GM18867 (cell line): ENCODE measurements around the gene SOAT2.

Experiments used
- ATAC-seq: cut with Tn5 transposase; IDR thresholded peaks from one replicate; pipeline ENCODE4 v1.9.1; 2021; ENCODE audit warnings: mild to moderate bottlenecking, moderate library complexity; ENCODE audit not compliant: unreplicated experiment

The SOAT2 gene, protein sequence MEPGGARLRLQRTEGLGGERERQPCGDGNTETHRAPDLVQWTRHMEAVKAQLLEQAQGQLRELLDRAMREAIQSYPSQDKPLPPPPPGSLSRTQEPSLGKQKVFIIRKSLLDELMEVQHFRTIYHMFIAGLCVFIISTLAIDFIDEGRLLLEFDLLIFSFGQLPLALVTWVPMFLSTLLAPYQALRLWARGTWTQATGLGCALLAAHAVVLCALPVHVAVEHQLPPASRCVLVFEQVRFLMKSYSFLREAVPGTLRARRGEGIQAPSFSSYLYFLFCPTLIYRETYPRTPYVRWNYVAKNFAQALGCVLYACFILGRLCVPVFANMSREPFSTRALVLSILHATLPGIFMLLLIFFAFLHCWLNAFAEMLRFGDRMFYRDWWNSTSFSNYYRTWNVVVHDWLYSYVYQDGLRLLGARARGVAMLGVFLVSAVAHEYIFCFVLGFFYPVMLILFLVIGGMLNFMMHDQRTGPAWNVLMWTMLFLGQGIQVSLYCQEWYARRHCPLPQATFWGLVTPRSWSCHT

DNA sequence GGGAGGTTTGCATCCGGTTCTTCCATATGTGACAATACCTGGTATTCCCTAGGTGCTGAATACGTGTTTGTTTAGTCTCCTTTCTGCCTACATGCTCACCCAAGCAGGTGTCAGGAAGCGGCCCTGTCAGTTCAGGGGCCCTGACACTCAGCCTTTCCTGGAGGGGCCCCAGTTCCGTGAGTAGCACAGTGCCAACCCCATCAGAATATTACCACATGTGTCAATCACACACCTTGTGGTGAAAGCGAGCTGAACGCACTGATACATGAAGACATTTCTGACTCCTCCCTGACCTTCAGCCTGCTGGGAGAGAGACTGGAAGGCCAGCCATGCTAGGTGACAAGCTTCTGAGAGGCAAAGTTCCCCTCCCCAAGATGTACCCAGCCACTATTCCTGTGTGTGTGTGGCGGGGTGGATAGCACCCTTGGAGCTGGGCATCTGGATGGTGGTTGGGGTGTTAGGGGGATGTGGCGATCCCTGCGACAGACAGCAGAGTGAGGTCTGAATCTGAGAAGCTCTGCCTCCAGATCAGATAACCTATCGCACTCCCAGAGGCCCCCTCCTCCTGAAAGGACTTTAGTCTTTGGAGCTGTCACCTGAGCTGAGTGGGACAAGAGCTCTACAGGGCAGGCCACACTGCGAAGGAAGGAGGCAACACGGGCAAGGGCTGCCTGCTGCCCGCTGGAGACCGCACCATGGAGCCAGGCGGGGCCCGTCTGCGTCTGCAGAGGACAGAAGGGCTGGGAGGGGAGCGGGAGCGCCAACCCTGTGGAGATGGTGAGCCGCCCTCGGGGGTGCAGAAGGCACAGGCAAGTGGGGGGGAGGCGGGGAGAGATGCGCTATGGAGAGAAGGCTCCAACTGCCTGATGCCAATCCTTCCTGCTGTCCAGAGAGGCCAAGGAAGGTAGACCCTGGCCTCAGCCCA, at the start of gene SOAT2:
Gene SOAT2 (plus strand): TSS at position 604 of the 925 bp plus-strand sequence. CDS start 92 bp downstream, at position 696.
- ATAC-seq, result peak; percentile 67

DNA sequence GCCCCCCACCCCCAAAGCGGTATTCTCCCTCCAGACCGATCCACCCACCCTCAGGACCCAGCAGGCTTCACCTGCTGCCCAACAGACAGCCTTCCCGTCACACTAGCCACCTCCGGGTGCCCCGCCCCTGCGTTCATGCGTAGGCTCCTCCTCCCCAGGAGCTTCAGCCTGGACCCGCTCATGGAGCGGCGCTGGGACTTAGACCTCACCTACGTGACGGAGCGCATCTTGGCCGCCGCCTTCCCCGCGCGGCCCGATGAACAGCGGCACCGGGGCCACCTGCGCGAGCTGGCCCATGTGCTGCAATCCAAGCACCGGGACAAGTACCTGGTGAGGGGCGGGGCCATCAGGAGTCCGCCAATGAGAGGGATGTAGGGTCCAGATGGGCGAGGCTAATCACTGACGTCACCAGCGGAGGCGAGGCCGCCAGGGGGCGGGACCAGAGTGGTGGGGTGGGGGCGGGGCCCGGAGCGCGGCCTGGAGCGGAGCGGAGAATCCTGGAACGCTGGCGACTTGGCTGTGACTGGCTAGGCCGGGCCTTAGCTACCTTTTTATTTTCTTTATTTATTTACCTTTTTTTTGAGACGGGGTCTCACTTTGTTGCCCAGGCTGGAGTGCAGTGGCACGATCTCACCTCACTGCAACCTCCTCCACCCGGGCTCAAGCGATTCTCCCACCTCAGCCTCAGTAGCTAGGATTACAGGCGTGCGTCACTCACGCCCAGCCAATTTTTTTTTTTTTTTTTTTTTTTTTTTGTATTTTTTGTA, 49.0 kb upstream of the SOAT2 start:
- ATAC-seq, result peak; percentile 94

DNA sequence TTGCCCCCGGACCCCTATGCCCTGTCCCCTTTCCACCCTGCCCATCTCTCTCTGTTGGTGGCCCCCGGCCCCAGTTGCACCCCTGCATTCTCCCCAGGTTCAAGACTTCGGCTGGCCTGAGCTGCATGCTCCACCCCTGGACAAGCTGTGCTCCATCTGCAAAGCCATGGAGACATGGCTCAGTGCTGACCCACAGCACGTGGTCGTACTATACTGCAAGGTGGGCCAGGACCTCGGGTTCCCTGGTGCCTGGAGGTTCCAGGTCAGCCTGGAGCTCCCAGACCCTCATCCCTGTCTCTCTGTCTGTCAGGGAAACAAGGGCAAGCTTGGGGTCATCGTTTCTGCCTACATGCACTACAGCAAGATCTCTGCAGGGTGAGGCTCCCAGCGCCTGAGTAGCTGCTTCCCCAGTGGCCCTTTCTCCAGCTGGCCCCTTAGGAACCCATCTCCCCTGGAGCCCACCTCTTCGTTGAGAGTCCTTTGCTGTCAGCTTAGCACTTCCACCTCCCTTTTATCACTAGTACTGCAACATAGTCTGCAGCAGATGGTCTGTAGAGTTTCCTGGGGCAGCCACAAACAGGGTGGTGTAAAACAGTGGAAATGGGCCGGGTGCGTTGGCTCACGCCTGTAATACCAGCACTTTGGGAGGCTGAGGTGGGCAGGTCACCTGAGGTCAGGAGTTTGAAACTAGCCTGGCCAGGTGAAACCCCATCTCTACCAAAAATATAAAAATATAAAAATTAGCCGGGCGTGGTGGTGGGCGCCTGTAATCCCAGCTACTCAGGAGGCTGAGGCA, 47.6 kb upstream of the SOAT2 start:
- no peak for ATAC-seq

DNA sequence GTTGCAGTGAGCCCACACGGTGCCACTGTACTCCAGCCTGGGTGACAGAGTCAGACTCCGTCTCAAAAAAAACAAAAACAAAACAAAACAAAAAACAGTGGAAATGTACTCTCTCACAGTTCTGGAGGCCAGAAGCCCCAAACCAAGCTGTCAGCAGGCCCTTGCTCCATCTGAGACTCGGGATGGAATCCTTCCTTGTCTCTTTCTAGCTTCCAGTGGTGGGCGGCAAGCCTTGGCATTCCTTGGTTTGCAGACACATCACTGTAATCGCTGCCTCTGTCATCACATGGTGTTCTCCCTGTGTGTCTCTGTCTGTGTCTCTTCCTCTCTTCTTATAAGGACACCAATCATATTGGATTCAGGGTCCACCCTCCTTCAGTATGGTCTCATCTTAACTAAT, 47.0 kb upstream of the SOAT2 start:
- ATAC-seq, result no peak

- ATAC-seq, result no peak
Measured at GRCh38 chr12:53056901-53057300, 46.4 kb upstream of the SOAT2 start.

DNA sequence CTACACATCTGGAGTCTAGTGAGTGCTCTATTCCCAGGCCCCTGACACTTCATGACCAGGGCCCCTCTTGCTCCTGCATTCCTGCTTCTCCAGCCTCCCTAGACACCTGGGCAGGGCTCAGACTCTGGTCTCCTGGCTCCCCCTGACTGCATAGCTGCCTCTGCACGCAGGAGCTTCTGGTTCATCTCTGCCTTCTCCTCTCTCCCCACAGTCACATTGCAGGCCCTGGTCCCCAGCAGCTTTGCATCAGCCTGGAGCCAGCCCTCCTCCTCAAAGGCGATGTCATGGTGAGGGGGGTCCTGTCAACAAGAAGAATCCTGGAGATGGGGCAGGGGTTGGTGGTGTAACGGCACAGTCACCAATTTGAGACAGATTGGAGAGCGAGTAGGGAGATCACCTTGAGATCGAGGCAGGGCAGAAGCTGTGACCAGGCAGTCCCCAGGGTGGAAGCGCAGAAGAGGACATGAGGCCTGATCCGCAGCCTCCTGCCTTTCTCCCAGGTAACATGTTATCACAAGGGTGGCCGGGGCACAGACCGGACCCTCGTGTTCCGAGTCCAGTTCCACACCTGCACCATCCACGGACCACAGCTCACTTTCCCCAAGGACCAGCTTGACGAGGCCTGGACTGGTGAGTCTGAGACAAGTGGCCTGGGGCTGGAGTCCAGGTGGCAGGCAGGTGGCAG, 45.3 kb upstream of the SOAT2 start:
- ATAC-seq, result no peak

- ATAC-seq, result no peak
Measured at GRCh38 chr12:53058674-53059433, 44.4 kb upstream of the SOAT2 start.

- ATAC-seq, result no peak
Measured at GRCh38 chr12:53059434-53060063, 43.7 kb upstream of the SOAT2 start.

GRCh38 chr12:53060064-53060720, 43.1 kb upstream of the SOAT2 start:
- ATAC-seq, result no peak

DNA sequence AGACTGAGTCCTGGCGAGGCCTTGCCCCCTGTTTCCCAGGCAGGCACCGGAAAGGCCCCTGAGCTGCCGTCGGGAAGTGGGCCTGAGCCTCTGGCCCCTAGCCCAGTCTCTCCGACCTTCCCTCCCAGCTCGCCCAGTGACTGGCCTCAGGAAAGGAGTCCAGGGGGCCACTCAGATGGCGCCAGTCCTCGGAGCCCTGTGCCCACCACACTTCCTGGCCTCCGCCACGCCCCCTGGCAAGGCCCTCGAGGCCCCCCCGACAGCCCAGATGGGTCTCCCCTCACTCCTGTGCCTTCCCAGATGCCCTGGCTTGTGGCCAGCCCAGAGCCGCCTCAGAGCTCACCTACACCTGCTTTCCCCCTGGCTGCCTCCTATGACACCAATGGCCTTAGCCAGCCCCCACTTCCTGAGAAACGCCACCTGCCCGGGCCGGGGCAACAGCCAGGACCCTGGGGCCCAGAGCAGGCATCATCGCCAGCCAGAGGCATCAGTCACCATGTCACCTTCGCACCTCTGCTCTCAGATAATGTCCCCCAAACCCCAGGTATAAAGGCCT, 42.5 kb upstream of the SOAT2 start:
- no peak for ATAC-seq

DNA sequence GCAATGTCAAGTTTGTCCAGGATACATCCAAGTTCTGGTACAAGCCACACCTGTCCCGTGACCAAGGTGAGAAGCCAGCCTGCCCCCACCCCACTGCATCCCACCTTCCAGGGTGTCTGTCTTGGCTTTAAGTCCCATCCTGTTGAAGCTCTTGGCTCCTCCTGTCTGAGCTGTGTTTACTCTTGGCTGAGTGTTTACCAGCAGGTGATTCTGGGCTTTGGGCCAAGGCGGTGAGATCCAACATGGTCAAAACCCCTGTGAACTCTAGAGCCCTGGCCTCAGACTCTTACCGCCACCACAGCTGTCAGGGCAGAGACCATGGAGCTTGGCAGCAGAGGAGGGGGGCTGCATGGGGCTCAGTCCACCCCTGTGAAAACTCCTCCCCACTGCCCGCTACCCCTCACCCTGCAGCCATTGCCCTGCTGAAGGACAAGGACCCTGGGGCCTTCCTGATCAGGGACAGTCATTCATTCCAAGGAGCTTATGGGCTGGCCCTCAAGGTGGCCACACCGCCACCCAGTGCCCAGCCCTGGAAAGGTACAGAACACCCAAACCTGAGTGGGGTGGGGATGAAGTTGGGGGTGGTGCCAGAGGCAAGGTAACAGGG, 41.8 kb upstream of the SOAT2 start:
- ATAC-seq, result no peak

GRCh38 chr12:53062011-53062961, 41.0 kb upstream of the SOAT2 start:
- ATAC-seq, result no peak

DNA sequence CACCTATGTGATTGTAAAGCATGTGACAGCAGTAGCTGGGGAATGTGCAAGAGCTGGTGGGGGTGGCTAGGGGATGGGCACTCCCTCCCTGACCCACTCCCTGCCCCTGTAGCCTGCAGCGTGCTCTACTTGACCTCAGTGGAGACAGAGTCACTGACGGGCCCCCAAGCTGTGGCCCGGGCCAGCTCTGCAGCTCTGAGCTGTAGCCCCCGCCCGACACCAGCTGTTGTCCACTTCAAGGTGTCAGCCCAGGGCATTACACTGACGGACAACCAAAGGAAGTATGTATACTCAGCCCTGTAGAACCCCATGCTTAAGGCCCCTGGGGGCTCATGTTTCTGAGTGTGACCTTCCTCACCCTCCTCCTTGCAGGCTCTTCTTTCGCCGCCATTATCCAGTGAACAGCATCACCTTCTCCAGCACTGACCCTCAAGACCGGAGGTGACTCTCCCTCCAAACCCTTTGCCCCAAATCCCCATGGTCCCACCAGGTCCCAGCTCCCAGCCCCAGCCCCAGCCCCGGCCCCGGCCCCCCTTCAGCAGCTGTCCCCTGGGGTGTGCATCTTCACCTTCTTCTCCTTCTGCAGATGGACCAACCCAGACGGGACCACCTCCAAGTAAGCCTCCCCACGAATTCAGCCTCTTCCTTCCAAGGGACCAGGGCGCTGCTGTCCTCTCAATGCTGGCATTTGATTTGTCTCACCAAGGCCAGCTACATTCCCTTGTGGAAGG, 40.1 kb upstream of the SOAT2 start:
- no peak for ATAC-seq

DNA sequence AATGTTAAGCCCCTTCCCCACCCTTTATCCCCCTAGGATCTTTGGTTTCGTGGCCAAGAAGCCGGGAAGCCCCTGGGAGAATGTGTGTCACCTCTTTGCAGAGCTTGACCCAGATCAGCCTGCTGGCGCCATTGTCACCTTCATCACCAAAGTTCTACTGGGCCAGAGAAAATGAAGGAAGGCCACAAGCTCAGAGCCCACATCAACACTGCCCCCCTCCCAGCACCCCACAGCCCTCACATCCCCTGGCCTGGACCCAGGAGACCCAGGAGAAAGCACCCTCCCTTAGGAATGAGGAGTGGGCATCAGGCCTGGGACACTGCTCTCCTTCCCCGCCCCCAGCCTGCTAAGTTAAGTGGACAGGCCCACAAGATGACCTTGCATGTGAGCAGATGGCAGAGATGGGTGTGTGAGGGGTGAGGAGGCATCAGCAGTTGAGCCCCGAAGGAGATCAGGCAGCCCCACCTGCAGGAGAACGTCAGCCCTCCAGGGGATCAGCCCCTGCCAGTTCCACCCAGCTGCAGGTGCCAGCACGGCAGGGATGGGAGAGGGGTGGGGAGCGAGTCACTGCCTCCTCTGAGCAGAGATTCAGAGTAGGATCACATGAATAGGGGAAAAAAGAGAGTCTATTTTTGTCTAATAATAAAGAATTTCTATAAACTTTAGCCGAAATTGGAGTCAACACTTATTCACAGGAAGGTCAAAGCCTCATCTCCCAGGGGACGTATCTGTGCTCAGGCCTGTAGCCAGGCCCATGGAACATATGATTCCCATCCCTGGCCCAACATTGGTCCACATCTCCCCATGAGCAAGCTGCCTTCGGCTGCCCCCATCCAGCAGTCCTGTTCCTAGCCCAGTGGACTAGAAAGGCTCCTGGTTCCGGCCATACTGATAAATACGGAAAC, 39.3 kb upstream of the SOAT2 start:
- ATAC-seq, result no peak
